Stimulated activated CD4-positive, alpha-beta T cell treated with anti-CD3 and anti-CD28 coated beads, Interleukin-2, amount 100 ng/mL, for 48 hours (primary cell): ENCODE results near the gene CARD10.
"Not testable (repeated sequence)": the region's sequence is repeated elsewhere in the genome, so short reads cannot be mapped to it uniquely, and the experiment has no call there.

Source experiments
- DNase-seq, 2 donors: peaks; one replicate each; pipeline ENCODE4 v3.0.0-alpha.2; 2020

CARD10 gene

GRCh38 chr22:37484480-37485394 lies 34.5 kb downstream of the CARD10 start:
- peak; percentile 66 to 72 for DNase-seq

- no peak for DNase-seq
These were observed 36.2 kb downstream of the CARD10 start for GRCh38 chr22:37483050-37483449.

- DNase-seq, result no peak
These were observed 37.0 kb downstream of the CARD10 start for GRCh38 chr22:37482244-37482643.

- no peak for DNase-seq
These were observed 37.8 kb downstream of the CARD10 start for GRCh38 chr22:37481347-37481907.

- no peak for DNase-seq
These were observed 38.5 kb downstream of the CARD10 start for GRCh38 chr22:37480387-37481346.

- DNase-seq, result no peak
These were observed 40.0 kb downstream of the CARD10 start for GRCh38 chr22:37479196-37479595.

- no peak for DNase-seq
These were observed 42.6 kb downstream of the CARD10 start for GRCh38 chr22:37476389-37477329.

GRCh38 chr22:37474447-37475090 lies 44.6 kb downstream of the CARD10 start:
- no peak for DNase-seq

GRCh38 chr22:37473437-37473946 lies 45.7 kb downstream of the CARD10 start:
- no peak for DNase-seq

GRCh38 chr22:37472418-37473006 lies 46.7 kb downstream of the CARD10 start:
- peak; percentile 33 to 37 for DNase-seq

GRCh38 chr22:37471727-37472417 lies 47.3 kb downstream of the CARD10 start:
- DNase-seq, result no peak

GRCh38 chr22:37470087-37470445 lies 49.1 kb downstream of the CARD10 start:
- no peak for DNase-seq

GRCh38 chr22:37469416-37470086 lies 49.7 kb downstream of the CARD10 start:
- no peak for DNase-seq

- not testable (repeated sequence) for DNase-seq
These were observed 51.0 kb downstream of the CARD10 start for GRCh38 chr22:37468201-37468695.

- DNase-seq, result no peak
These were observed 51.7 kb downstream of the CARD10 start for GRCh38 chr22:37467391-37467955.

- no peak for DNase-seq
These were observed 55.0 kb downstream of the CARD10 start for GRCh38 chr22:37464181-37464580.

- DNase-seq, result no peak
These were observed 56.2 kb downstream of the CARD10 start for GRCh38 chr22:37462983-37463382.

GRCh38 chr22:37462436-37462835 lies 56.8 kb downstream of the CARD10 start:
- DNase-seq, result no peak

GRCh38 chr22:37461961-37462360 lies 57.3 kb downstream of the CARD10 start:
- DNase-seq, result no peak
